Measurements from ENCODE around the gene OLAH.
"Not testable (repeated sequence)": the region's sequence is repeated elsewhere in the genome, so short reads cannot be mapped to it uniquely, and the experiment has no call there.

DNA sequence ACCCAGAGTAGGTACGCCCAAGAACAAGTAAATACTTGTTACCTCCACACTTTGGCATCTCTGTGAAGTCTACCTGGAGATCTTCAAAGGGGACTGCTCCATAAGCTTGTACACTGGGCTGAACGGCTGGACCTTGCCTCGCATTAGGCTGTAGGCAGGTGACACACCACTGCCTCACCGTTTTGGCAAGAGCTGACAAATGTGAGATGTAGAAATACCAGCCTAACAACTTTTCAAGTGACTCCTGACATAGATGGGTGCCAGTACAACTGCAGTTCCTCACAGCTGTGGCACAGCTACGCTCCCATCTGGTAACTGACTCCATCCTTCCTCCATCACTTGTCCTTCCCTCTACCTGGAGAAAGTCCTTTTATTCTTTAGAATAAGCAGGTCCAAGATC, 30.2 kb upstream of the OLAH start:
- TF ChIP-seq, protein P1, sequence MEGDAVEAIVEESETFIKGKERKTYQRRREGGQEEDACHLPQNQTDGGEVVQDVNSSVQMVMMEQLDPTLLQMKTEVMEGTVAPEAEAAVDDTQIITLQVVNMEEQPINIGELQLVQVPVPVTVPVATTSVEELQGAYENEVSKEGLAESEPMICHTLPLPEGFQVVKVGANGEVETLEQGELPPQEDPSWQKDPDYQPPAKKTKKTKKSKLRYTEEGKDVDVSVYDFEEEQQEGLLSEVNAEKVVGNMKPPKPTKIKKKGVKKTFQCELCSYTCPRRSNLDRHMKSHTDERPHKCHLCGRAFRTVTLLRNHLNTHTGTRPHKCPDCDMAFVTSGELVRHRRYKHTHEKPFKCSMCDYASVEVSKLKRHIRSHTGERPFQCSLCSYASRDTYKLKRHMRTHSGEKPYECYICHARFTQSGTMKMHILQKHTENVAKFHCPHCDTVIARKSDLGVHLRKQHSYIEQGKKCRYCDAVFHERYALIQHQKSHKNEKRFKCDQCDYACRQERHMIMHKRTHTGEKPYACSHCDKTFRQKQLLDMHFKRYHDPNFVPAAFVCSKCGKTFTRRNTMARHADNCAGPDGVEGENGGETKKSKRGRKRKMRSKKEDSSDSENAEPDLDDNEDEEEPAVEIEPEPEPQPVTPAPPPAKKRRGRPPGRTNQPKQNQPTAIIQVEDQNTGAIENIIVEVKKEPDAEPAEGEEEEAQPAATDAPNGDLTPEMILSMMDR (IDR thresholded peaks at IDR 0.05; ENCODE audit: poor library complexity), result not testable (repeated sequence)
- not testable (repeated sequence) for TF ChIP-seq EZH2phosphoT487 (IDR thresholded peaks at IDR 0.05; ENCODE audit: low read depth, severe bottlenecking, unreplicated experiment); EZH2 (IDR thresholded peaks at IDR 0.05; ENCODE audit: borderline replicate concordance)
